Measurements from ENCODE around the gene PPP4R1.

Gene PPP4R1

GRCh38 chr18:9522952-9523351 lies 91.4 kb downstream of the PPP4R1 start:
- H4K20me1 ChIP-seq: peaks cover 0 to 10% (median 0%) of the 10 kb centered on the region in 11 experiments; a peak in 7 of 22 replicates
- peaks cover 73 to 88% (median 83%) of the 10 kb centered on the region in 11 experiments for H3K36me3 ChIP-seq
- no peak overlapping the region for H3K9ac ChIP-seq
- no peak for TF ChIP-seq Cebpa-rat (IDR thresholded peaks at IDR 0.05)
- no peaks in the 10 kb centered on the region; a peak in 1 of 20 replicates for H3K4me1 ChIP-seq
- H3K9me3 ChIP-seq (replicated peaks in 1 of 11): peaks cover 12 to 22% (median 19%) of the 10 kb centered on the region in 11 experiments
- no peak overlapping the region for H3K27ac ChIP-seq
- no peak overlapping the region for H3K4me2 ChIP-seq
- no peaks in the 10 kb centered on the region for H3K27me3 ChIP-seq
- no peak overlapping the region for H3K4me3 ChIP-seq

GRCh38 chr18:9521770-9522169 lies 92.6 kb downstream of the PPP4R1 start:
- Histone ChIP-seq H3K27ac (no peak overlapping the region), H3K36me3 (peaks cover 73 to 89% (median 83%) of the 10 kb centered on the region in 11 experiments)
- no peak for TF ChIP-seq Cebpa-rat (IDR thresholded peaks at IDR 0.05)

GRCh38 chr18:9520666-9521065 lies 93.7 kb downstream of the PPP4R1 start:
- no peak for TF ChIP-seq Cebpa-rat (IDR thresholded peaks at IDR 0.05)
- no peak overlapping the region for H3K9ac ChIP-seq
- H3K27ac ChIP-seq: no peak overlapping the region
- H3K9me3 ChIP-seq (replicated peaks in 1 of 11): no peaks in the 10 kb centered on the region
- no peaks in the 10 kb centered on the region; a peak in 1 of 20 replicates for H3K4me1 ChIP-seq
- H3K27me3 ChIP-seq: no peaks in the 10 kb centered on the region
- H3K4me2 ChIP-seq: no peak overlapping the region
- no peak overlapping the region for H3K4me3 ChIP-seq
- peaks cover 0 to 24% (median 7%) of the 10 kb centered on the region in 11 experiments; a peak in 14 of 22 replicates for H4K20me1 ChIP-seq
- peaks cover 63 to 80% (median 74%) of the 10 kb centered on the region in 11 experiments for H3K36me3 ChIP-seq

More at GRCh38 chr18:9521770-9522169, 92.6 kb downstream of the PPP4R1 start:
- H4K20me1 ChIP-seq: peaks cover 0 to 13% (median 0%) of the 10 kb centered on the region in 11 experiments; a peak in 8 of 22 replicates
- no peak overlapping the region for H3K4me3 ChIP-seq
- H3K4me2 ChIP-seq: no peak overlapping the region
- peaks cover 3 to 10% (median 7%) of the 10 kb centered on the region in 11 experiments; a peak in 20 of 22 replicates for H3K9me3 ChIP-seq (replicated peaks in 1 of 11)
- no peak overlapping the region for H3K9ac ChIP-seq
- no peaks in the 10 kb centered on the region; a peak in 1 of 20 replicates for H3K4me1 ChIP-seq
- no peaks in the 10 kb centered on the region for H3K27me3 ChIP-seq

GRCh38 chr18:9519399-9519798 lies 95.0 kb downstream of the PPP4R1 start:
- Histone ChIP-seq H3K36me3 (peaks cover 54 to 80% (median 69%) of the 10 kb centered on the region in 11 experiments), H3K4me2 (no peak overlapping the region), H3K9ac (no peak overlapping the region), H3K4me1 (no peaks in the 10 kb centered on the region; a peak in 1 of 20 replicates), H3K27me3 (no peaks in the 10 kb centered on the region), H3K27ac (no peak overlapping the region), H3K4me3 (no peak overlapping the region), H3K9me3 (replicated peaks in 1 of 11) (no peaks in the 10 kb centered on the region), H4K20me1 (peaks cover 0 to 35% (median 18%) of the 10 kb centered on the region in 11 experiments; a peak in 14 of 22 replicates)
- no peak for TF ChIP-seq Cebpa-rat (IDR thresholded peaks at IDR 0.05)

GRCh38 chr18:9517869-9518268 lies 96.5 kb downstream of the PPP4R1 start:
- H3K9ac ChIP-seq: no peak overlapping the region
- H3K4me3 ChIP-seq: no peak overlapping the region
- H3K36me3 ChIP-seq: peaks cover 54 to 80% (median 69%) of the 10 kb centered on the region in 11 experiments
- H3K4me2 ChIP-seq: no peak overlapping the region
- TF ChIP-seq Cebpa-rat (IDR thresholded peaks at IDR 0.05): no peak
- no peaks in the 10 kb centered on the region; a peak in 1 of 20 replicates for H3K4me1 ChIP-seq
- no peak overlapping the region for H3K27ac ChIP-seq
- H3K27me3 ChIP-seq: no peaks in the 10 kb centered on the region
- H3K9me3 ChIP-seq (replicated peaks in 1 of 11): no peaks in the 10 kb centered on the region
- H4K20me1 ChIP-seq: peaks cover 3 to 46% (median 23%) of the 10 kb centered on the region in 11 experiments; a peak in 16 of 22 replicates

- no peak overlapping the region for H3K4me3 ChIP-seq
- H3K9me3 ChIP-seq (replicated peaks in 1 of 11): no peaks in the 10 kb centered on the region
- no peaks in the 10 kb centered on the region for H3K27me3 ChIP-seq
- peaks cover 3 to 57% (median 32%) of the 10 kb centered on the region in 11 experiments; a peak in 16 of 22 replicates for H4K20me1 ChIP-seq
- H3K27ac ChIP-seq: no peak overlapping the region
- H3K36me3 ChIP-seq: peaks cover 43 to 68% (median 59%) of the 10 kb centered on the region in 11 experiments
- H3K4me2 ChIP-seq: no peak overlapping the region
- H3K4me1 ChIP-seq: no peaks in the 10 kb centered on the region; a peak in 1 of 20 replicates
- TF ChIP-seq Cebpa-rat (IDR thresholded peaks at IDR 0.05): no peak
- no peak overlapping the region for H3K9ac ChIP-seq
These were observed 97.8 kb downstream of the PPP4R1 start for GRCh38 chr18:9516437-9517064.

GRCh38 chr18:9513971-9514512 lies 100.3 kb downstream of the PPP4R1 start:
- no peak overlapping the region for H3K27ac ChIP-seq
- peaks cover 40 to 60% (median 46%) of the 10 kb centered on the region in 11 experiments for H3K36me3 ChIP-seq
- no peaks in the 10 kb centered on the region for H3K27me3 ChIP-seq
- no peak for TF ChIP-seq Cebpa-rat (IDR thresholded peaks at IDR 0.05)
- no peaks in the 10 kb centered on the region for H3K4me1 ChIP-seq
- H3K4me3 ChIP-seq: no peak overlapping the region
- peaks cover 3 to 65% (median 27%) of the 10 kb centered on the region in 11 experiments; a peak in 15 of 22 replicates for H4K20me1 ChIP-seq
- H3K9ac ChIP-seq: no peak overlapping the region
- H3K4me2 ChIP-seq: no peak overlapping the region
- no peaks in the 10 kb centered on the region for H3K9me3 ChIP-seq (replicated peaks in 1 of 11)

GRCh38 chr18:9508446-9509025 lies 105.8 kb downstream of the PPP4R1 start:
- H3K27ac ChIP-seq: no peak overlapping the region
- H3K4me1 ChIP-seq: peaks cover 0 to 3% (median 0%) of the 10 kb centered on the region in 10 experiments; a peak in 1 of 20 replicates
- H3K4me3 ChIP-seq: no peak overlapping the region
- peaks cover 24 to 35% (median 27%) of the 10 kb centered on the region in 11 experiments for H3K9me3 ChIP-seq (replicated peaks in 1 of 11)
- peaks cover 0 to 63% (median 28%) of the 10 kb centered on the region in 11 experiments; a peak in 13 of 22 replicates for H4K20me1 ChIP-seq
- H3K4me2 ChIP-seq: no peak overlapping the region
- H3K36me3 ChIP-seq: peaks cover 18 to 34% (median 25%) of the 10 kb centered on the region in 11 experiments
- no peaks in the 10 kb centered on the region for H3K27me3 ChIP-seq
- no peak overlapping the region for H3K9ac ChIP-seq
- TF ChIP-seq Cebpa-rat (IDR thresholded peaks at IDR 0.05): no peak

GRCh38 chr18:9507565-9508088 lies 106.7 kb downstream of the PPP4R1 start:
- Histone ChIP-seq H3K27me3 (no peaks in the 10 kb centered on the region), H4K20me1 (peaks cover 0 to 56% (median 21%) of the 10 kb centered on the region in 11 experiments; a peak in 12 of 22 replicates), H3K4me3 (no peak overlapping the region), H3K4me2 (no peak overlapping the region), H3K4me1 (peaks cover 0 to 3% (median 0%) of the 10 kb centered on the region in 10 experiments; a peak in 1 of 20 replicates), H3K9me3 (replicated peaks in 1 of 11) (peaks cover 33 to 45% (median 36%) of the 10 kb centered on the region in 11 experiments), H3K36me3 (peaks cover 17 to 34% (median 26%) of the 10 kb centered on the region in 11 experiments; a peak in 21 of 22 replicates), H3K27ac (no peak overlapping the region), H3K9ac (no peak overlapping the region)
- TF ChIP-seq Cebpa-rat (IDR thresholded peaks at IDR 0.05): no peak

Measured in BLaER1 treated with 17β-estradiol and CSF1 and Interleukin-3, amounts not matched to agents 10 nM and 100 nM (cell line).